GM19099 (cell line): ENCODE data around the gene MET.

ENCODE experiments used
- POLR2A ChIP-seq: IDR thresholded peaks from 3 replicates; pipeline ENCODE4 v1.6.1; 2011; ENCODE audit warnings: low read depth; ENCODE audit not compliant: insufficient read length; ENCODE audit errors: extremely low read depth

Gene MET

GRCh38 chr7:116793795-116794340, 121.9 kb downstream of the MET start:
- no peak for TF ChIP-seq POLR2A

DNA sequence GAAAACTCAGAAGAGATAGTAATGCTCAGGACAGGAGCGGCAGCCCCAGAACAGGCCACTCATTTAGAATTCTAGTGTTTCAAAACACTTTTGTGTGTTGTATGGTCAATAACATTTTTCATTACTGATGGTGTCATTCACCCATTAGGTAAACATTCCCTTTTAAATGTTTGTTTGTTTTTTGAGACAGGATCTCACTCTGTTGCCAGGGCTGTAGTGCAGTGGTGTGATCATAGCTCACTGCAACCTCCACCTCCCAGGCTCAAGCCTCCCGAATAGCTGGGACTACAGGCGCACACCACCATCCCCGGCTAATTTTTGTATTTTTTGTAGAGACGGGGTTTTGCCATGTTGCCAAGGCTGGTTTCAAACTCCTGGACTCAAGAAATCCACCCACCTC, 124.5 kb downstream of the MET start:
- TF ChIP-seq POLR2A, result no peak

- TF ChIP-seq POLR2A, result no peak
Observed at GRCh38 chr7:116797612-116798011, 125.6 kb downstream of the MET start.

DNA sequence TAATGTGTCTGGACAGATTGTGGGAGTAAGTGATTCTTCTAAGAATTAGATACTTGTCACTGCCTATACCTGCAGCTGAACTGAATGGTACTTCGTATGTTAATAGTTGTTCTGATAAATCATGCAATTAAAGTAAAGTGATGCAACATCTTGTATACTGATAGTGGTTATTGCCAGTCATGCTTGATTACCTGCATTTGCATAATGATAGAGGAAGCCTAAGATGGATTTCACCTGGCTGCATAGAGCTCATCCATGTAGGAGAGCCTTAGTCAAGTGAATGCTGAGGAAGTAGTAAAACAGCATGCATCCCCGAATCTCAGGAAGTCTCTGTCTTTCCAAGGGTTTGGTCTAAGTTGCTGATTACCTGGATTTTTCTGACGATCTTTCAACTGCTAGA, 126.2 kb downstream of the MET start:
- TF ChIP-seq POLR2A, result no peak

DNA sequence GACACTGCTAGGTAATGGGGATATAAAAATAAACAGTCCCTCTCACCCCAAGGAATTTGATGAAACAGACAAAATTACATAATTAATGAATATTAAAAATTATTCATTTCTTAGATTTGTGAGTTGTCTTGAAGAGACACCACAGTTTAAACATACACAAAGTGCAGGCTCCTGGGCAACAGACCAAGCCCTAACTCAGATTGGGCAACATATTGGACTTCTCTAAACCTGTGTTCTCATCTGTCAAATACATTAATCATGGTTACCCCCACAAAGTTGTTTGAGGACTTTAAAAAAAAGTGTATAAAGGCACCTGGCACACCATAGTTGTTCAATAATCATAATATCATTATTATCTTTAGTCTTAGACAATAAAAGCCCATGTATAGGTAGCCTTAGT, 127.9 kb downstream of the MET start:
- no peak for TF ChIP-seq POLR2A

- no peak for TF ChIP-seq POLR2A
Observed at GRCh38 chr7:116800594-116800993, 128.6 kb downstream of the MET start.

GRCh38 chr7:116801092-116801710, 129.2 kb downstream of the MET start:
- no peak for TF ChIP-seq POLR2A

DNA sequence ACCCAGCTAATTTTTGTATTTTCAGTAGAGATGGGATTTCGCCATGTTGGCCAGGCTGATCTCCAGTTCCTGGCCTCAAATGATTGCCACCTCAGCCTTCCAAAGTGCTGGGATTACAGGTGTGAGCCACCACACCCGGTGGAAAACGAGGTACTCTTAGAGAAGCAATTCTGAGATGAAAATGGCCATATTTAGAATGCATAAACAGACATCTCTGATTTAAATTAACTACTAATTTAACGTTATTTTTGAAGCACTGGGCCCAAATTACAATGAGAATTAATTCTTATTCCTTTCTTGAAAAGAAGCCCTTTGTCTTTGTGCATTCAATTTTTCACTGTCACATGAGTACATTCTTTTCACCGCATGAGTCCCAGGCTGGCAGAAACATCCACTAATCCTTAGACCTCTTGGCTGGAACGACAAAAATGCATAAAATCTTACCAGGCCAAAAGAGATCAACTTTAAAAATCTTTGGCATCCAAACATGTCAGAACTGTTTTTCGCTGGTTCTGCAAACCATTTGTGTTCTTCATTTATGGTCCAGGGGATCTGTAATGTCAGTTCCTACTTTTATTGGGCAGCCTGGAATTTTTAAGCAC, 130.2 kb downstream of the MET start:
- TF ChIP-seq POLR2A, result no peak

DNA sequence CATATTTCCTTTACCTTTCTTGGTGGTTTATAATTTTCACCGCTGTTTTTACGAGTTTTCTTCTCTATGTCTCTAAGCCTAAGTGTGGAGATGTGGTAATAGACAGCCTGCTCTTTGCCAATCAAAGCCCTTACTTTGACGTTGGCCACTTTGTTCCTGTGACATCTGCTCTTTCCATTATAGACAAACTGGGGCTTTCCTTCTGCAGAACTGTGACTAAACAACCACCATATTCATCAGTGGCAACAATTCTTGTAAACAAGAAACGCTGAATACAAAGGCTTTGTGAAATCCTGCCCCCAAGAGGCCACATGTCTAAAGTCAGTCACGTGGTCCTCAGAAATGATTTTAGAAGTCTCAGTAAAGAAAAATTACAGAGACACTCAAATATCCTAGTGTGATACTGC, 130.8 kb downstream of the MET start:
- no peak for TF ChIP-seq POLR2A

DNA sequence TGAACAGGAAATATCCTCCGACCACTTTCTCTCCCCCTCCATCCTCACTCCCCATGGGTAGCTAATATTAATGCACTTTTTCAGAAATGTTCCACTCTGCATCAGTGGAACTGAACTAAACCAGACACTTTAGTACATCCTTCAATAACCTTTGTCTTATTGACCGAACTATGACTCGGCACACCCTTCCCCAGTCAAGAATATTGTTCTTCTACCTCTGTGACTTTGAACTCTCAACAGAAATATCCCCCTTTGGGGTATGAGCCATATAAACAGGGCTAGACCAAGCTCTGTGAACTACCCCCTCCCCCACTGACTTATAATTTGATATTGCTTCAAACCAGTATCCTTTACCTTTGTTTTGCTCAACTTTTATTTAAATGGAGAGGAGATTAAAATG, 132.5 kb downstream of the MET start:
- no peak for TF ChIP-seq POLR2A

GRCh38 chr7:116805100-116805544, 133.1 kb downstream of the MET start:
- no peak for TF ChIP-seq POLR2A

DNA sequence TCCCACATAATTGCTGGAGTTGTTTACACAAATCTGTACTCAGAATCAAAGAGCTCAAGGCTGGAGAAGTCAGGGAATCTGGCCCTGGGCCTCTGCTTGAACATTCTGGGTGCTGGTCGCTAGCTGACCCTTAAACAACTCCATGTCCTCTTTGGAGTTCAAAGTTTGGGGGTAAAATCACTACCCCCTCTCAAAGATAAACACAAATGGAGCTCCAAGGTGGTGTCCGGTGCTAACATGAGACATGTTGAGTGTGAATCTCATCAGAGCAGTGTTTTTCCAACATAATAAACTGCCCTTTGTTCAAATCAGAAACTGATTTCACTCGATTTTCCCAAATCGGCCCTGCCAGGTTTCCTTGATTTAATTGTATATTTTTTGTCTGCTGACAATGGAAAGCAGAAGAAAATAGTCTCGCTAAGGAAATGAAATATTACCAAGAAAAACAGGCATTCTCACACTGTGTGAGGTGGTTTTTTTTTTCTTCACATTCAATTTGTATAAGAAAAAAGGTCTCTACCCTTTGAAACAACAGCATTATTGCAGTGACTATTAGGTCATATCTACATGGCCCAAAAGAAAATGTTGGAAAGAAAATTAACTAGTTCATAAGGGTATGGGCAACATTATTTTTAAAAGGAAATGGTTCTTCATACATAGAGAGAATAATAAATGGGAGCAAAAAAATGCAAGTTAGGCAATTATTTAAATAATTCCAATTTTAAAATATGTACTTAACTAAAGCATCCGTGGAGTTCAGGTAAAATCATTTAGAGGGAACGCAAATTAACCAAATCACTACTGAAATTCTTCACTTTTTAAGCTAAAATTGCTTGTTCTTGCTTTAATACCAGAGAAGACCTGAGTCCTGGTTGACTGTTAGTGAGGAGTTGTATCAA, 134.3 kb downstream of the MET start:
- no peak for TF ChIP-seq POLR2A

DNA sequence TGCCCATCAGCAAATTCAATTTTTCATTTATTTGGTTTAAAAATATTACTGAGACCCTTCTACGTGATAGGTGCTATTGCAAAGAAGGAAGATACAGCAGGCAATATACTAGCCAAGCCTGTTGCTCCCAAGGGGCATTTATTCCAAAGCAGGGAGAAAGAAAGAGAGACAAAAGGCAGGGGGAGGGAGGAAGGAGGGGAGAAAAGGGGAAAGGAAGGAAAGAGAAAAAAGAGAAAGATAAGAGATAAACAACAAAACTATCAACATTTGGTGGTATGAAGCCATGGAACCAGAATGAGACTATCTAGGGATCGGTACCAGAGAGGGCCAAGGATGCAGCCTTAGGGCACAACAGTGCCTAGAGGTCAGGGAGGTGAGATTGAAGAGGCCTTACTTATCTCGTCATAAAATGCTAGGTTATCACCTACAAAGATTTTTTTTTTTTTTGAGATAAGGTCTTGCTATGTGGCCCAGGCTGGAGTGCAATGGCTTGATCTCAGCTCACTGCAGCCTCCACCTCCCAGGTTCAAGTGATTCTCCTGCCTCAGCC, 135.1 kb downstream of the MET start:
- TF ChIP-seq POLR2A, result no peak

DNA sequence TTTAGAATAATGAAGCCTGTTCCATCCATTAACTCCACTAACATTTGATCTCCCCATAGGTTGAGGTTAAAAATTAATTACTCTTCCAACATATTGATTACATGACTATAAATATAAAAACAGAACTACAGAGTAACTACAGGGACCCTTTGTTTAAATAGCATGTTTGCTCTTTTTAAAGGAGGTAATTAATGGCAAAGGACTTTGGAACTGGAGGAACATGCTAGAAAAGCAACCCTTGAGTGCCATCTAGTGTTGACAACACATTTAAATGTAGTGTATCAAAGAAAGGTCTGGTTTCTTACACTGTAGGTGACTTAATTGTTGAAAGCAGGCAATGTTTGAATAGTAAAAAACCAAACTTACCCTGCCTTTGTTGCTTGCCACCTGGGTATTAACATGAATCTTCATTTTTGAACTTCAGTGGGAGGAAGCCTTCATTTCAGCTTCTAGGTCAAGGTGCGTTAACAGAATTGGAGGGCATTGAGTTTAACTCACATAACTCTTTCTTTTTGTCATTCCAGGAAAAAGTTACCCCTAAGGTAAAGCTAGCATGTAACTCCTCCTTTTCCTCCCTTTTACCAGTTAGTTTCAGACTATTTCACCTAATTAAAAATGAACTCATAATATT, 137.8 kb downstream of the MET start:
- TF ChIP-seq POLR2A, result no peak
